KOPT-K1 (cell line): Measurements from ENCODE around the gene PPBP.
"Not testable (repeated sequence)": the region's sequence is repeated elsewhere in the genome, so short reads cannot be mapped to it uniquely, and the experiment has no call there.

Source experiments
- H3K27ac ChIP-seq: fragments of 200-600 bp; sonication (generic); 2 replicates; pipeline ENCODE4 v1.5.1; 2016; ENCODE audit warnings: antibody characterized with exemption, mild to moderate bottlenecking, low read depth, low read length; ENCODE audit not compliant: poor library complexity, severe bottlenecking
- H3K36me3 ChIP-seq: fragments of 200-600 bp; sonication (generic); 2 replicates; pipeline ENCODE4 v1.5.1; 2017; ENCODE audit warnings: antibody characterized with exemption, mild to moderate bottlenecking, low read length, moderate library complexity; ENCODE audit not compliant: insufficient read depth
- H3K9me3 ChIP-seq: fragments of 200-600 bp; sonication (generic); 2 replicates; pipeline ENCODE4 v1.5.1; 2017; ENCODE audit warnings: antibody characterized with exemption, low read length, mild to moderate bottlenecking; ENCODE audit not compliant: insufficient read depth, poor library complexity, severe bottlenecking

Gene PPBP

GRCh38 chr4:73978886-73979285 lies 9.1 kb downstream of the PPBP start:
- no peaks in the 10 kb centered on the region for H3K9me3 ChIP-seq
- no peaks in the 10 kb centered on the region for H3K36me3 ChIP-seq
- no peak overlapping the region for H3K27ac ChIP-seq

- Histone ChIP-seq H3K36me3 (no peaks in the 10 kb centered on the region), H3K27ac (no peak overlapping the region), H3K9me3 (no peaks in the 10 kb centered on the region)
Observed at GRCh38 chr4:73976716-73977115, 11.3 kb downstream of the PPBP start.

- Histone ChIP-seq H3K27ac (no peak overlapping the region), H3K36me3 (no peaks in the 10 kb centered on the region), H3K9me3 (no peaks in the 10 kb centered on the region)
Observed at GRCh38 chr4:73976217-73976616, 11.8 kb downstream of the PPBP start.

- H3K36me3 ChIP-seq: no peaks in the 10 kb centered on the region
- no peaks in the 10 kb centered on the region for H3K9me3 ChIP-seq
- no peak overlapping the region for H3K27ac ChIP-seq
Observed at GRCh38 chr4:73974352-73974751, 13.6 kb downstream of the PPBP start.

GRCh38 chr4:73970945-73971344 lies 17.0 kb downstream of the PPBP start:
- Histone ChIP-seq H3K36me3 (no peaks in the 10 kb centered on the region), H3K9me3 (no peaks in the 10 kb centered on the region), H3K27ac (no peak overlapping the region)

GRCh38 chr4:73970011-73970410 lies 18.0 kb downstream of the PPBP start:
- Histone ChIP-seq H3K9me3 (no peaks in the 10 kb centered on the region), H3K27ac (no peak overlapping the region), H3K36me3 (no peaks in the 10 kb centered on the region)

GRCh38 chr4:73967866-73968265 lies 20.1 kb downstream of the PPBP start:
- H3K9me3 ChIP-seq: no peaks in the 10 kb centered on the region
- H3K36me3 ChIP-seq: no peaks in the 10 kb centered on the region
- H3K27ac ChIP-seq: no peak overlapping the region

GRCh38 chr4:73964862-73965611 lies 23.0 kb downstream of the PPBP start:
- Histone ChIP-seq H3K9me3 (peaks cover 10% of the 10 kb centered on the region), H3K36me3 (no peaks in the 10 kb centered on the region), H3K27ac (no peak overlapping the region)

GRCh38 chr4:73962724-73963123 lies 25.3 kb downstream of the PPBP start:
- Histone ChIP-seq H3K36me3 (no peaks in the 10 kb centered on the region), H3K9me3 (peaks cover 10% of the 10 kb centered on the region), H3K27ac (no peak overlapping the region)

GRCh38 chr4:73959041-73959440 lies 28.9 kb downstream of the PPBP start:
- not testable (repeated sequence) for H3K9me3 ChIP-seq, H3K27ac ChIP-seq, H3K36me3 ChIP-seq

GRCh38 chr4:73952352-73952751 lies 35.6 kb downstream of the PPBP start:
- Histone ChIP-seq H3K36me3 (no peaks in the 10 kb centered on the region), H3K9me3 (no peaks in the 10 kb centered on the region), H3K27ac (no peak overlapping the region)

GRCh38 chr4:73950376-73950920 lies 37.5 kb downstream of the PPBP start:
- not testable (repeated sequence) for H3K36me3 ChIP-seq, H3K9me3 ChIP-seq, H3K27ac ChIP-seq

- H3K27ac ChIP-seq: no peak overlapping the region
- H3K9me3 ChIP-seq: no peaks in the 10 kb centered on the region
Observed at GRCh38 chr4:73948990-73949706, 38.8 kb downstream of the PPBP start.

GRCh38 chr4:73948291-73948690 lies 39.7 kb downstream of the PPBP start:
- Histone ChIP-seq H3K36me3 (no peaks in the 10 kb centered on the region), H3K9me3 (no peaks in the 10 kb centered on the region), H3K27ac (no peak overlapping the region)

More at GRCh38 chr4:73948990-73949706, 38.8 kb downstream of the PPBP start:
- H3K36me3 ChIP-seq: no peaks in the 10 kb centered on the region

GRCh38 chr4:73947239-73947985 lies 40.6 kb downstream of the PPBP start:
- H3K27ac ChIP-seq: no peak overlapping the region
- no peaks in the 10 kb centered on the region for H3K9me3 ChIP-seq
- no peaks in the 10 kb centered on the region for H3K36me3 ChIP-seq
